Pancreas (tissue), 10 donors: ENCODE measurements around the gene FBN3. TPM values are rescaled to one million over a fixed set of nuclear protein-coding genes. Genes with fewer than 3 reads are reported as not detected.

Experiments
- ATAC-seq, 4 donors: fragments of 200-7000 bp; cut with Tn5 transposase; one replicate each; pipeline versions ENCODE4 v1.8.0 to v1.9.1; 2020; ENCODE audit warnings: mild to moderate bottlenecking in 4 of 4, moderate library complexity in 4 of 4
- DNase-seq, 6 donors: peaks; one replicate each; pipeline ENCODE4 v3.0.0-alpha.2; 2020
- FAIRE-seq: peaks from 2 replicates; lab custom pipeline; 2012; peaks lifted over from hg19 to GRCh38; lab: Jason Lieb, UNC
- H3K27ac ChIP-seq, 4 donors: fragments of 200-600 bp; sonication (generic); 1 replicate in 3 of 4; 2 replicates in 1 of 4; pipeline versions ENCODE4 v1.5.0 to v1.8.0; 2020
- H3K27me3 ChIP-seq, 4 donors: fragments of 200-600 bp; one replicate each; pipeline ENCODE4 v1.8.0; 2021
- H3K36me3 ChIP-seq, 3 donors: fragments of 200-600 bp; sonication (generic) in 1 of 3; one replicate each; pipeline versions ENCODE4 v1.5.0 to v1.8.0; 2020 to 2021
- H3K4me1 ChIP-seq, 3 donors: fragments of 200-600 bp; one replicate each; pipeline ENCODE4 v1.8.0; 2021
- H3K4me3 ChIP-seq, 4 donors: fragments of 200-600 bp; sonication (generic) in 2 of 4; one replicate each; pipeline versions ENCODE4 v1.5.0 to v1.8.0; 2020 to 2021
- H3K9me3 ChIP-seq, 4 donors: fragments of 200-600 bp; one replicate each; pipeline ENCODE4 v1.8.0; 2021
- CTCF ChIP-seq, 4 donors: fragments of 200-600 bp; sonication (generic) in 3 of 4; IDR thresholded peaks; one replicate each; pipeline versions ENCODE4 v1.5.0 to v1.8.0; 2021; ENCODE audit warnings: antibody characterized with exemption in 4 of 4
- whole genome bisulfite sequencing, 2 donors: extraction: QIAGEN DNeasy Blood & Tissue Kit; methylation state at CpG; one replicate each; pipeline ENCODE4 v1.1.7; 2013; 5-methylcytosine and 5-hydroxymethylcytosine counted together
- intact Hi-C, 3 donors: fragments of 100-400 bp; cut with DNase I; formaldehyde crosslinking; loops; one replicate each; pipeline versions ENCODE4 v1.11.1 to v1.14.2; 2022
- polyA plus RNA-seq, 2 donors: library from polyadenylated mRNA; stranded (reverse); fragments of 200-250 nt; gene quantifications; one replicate each; pipeline ENCODE4 v1.2.3, GENCODE V29; 2013
- total RNA-seq, 6 donors: library from RNA; stranded (reverse); fragmentation: NEBNext Ultra II Directional in 4 of 6; extraction: Animal tissue kit (Norgen Biotek cat#: 25700) in 4 of 6; gene quantifications; one replicate each; pipeline versions ENCODE4 v1.2.1 to v1.2.4, GENCODE V29; 2021 to 2023
- donor health status: healthy with polysubstance abuse.
- donor health status: DM: no; HTN: no; CAD: no; lungs with moderate emphysema.
- donor health status: DM: no; HTN: no; CAD: no.
- donor health status: control.
- donor health status: control.
- donor health status: Bipolar disorder and iron deficiency.
- donor health status: DM: yes; HTN: yes; CAD: no.
- donor health status: DM: no; HTN: no; CAD: no.
- donor health status: DM: no; HTN: no; CAD: no.
- donor health status: DM: yes; HTN: yes; CAD: no.

FBN3 gene
- total and polyA plus RNA-seq, 8 donors, result under 0.01 to 0.20 (median 0.03) TPM; not detected in 2

DNA sequence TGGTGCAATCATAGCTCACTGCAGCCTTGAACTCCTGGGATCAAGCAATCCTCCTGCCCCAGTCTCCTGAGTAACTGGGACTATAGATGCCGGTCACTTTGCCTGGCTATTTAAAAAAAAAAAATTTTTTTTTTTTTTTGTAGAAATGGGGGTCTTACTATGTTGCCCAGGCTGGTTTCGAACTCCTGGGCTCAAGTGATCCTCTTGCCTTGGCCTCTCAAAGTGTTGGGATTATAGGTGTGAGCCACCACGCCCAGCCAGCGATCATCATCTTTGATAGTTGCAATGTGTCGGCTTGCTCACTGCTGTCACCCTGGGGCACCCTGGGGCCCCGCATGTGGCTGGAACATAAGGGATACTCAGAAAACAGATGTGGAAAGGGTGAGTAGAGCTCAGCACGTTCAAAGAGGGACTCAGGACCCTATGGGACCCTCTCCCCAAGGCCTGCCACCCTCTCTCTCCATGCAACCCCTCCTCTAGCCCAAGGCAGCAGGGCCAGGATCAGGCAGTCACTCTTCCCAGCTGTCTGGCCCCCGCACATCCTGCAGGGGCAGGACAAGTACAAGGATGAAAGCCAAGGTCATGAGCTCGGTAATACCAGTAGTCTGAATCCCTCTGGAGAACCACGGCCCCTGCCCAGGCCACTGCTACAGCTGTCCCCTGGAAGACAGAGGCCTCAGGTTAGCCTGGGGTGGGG, 103.4 kb downstream of the FBN3 start:
- intact Hi-C loops, result no loop called here

DNA sequence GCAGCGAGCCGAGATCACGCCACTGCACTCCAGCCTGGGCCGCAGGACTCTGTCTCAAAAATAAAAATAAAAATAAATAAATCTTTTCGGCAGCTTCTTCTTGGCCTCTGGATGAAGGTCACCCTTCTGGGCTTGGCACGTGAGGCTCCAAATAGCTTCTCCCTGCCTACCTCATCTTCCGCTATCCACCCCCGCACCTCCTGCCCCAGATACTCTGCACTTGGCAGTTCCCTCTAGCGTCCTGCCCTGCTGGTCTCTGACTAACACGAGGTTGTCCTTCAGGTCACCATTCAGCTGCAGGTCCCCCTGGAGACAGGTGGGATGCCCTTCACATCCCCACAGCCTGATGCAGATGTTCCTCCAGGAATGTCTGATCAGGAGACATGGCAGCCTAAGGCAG, 105.4 kb downstream of the FBN3 start:
- DNase-seq, result no peak
- Histone ChIP-seq H3K4me3 (no peak overlapping the region), H3K4me1 (no peaks in the 10 kb centered on the region), H3K27ac (no peak overlapping the region), H3K36me3 (no peaks in the 10 kb centered on the region), H3K27me3 (no peaks in the 10 kb centered on the region), H3K9me3 (no peaks in the 10 kb centered on the region)
- intact Hi-C loops, result no loop called here
- no peak for FAIRE-seq
- no peak for ATAC-seq
- no peak for TF ChIP-seq CTCF (IDR thresholded peaks at IDR 0.05)
- WGBS, 2 donors, result 74 to 83% methylated on average over 10 of the region's 10 CpGs

More for the DNA sequence above, 103.4 kb downstream of the FBN3 start:
- Histone ChIP-seq H3K4me1 (no peaks in the 10 kb centered on the region), H3K36me3 (no peaks in the 10 kb centered on the region), H3K27me3 (no peaks in the 10 kb centered on the region), H3K27ac (no peak overlapping the region), H3K9me3 (no peaks in the 10 kb centered on the region), H3K4me3 (no peak overlapping the region)
- 57 to 68% methylated on average over 10 of the region's 10 CpGs for WGBS, 2 donors
- DNase-seq (no peak), ATAC-seq (no peak), FAIRE-seq (no peak)
- no peak for TF ChIP-seq CTCF (IDR thresholded peaks at IDR 0.05)

- Histone ChIP-seq H3K4me1 (no peaks in the 10 kb centered on the region), H3K4me3 (no peak overlapping the region), H3K27ac (no peak overlapping the region), H3K36me3 (no peaks in the 10 kb centered on the region), H3K27me3 (no peaks in the 10 kb centered on the region), H3K9me3 (no peaks in the 10 kb centered on the region)
- DNase-seq, result no peak
- TF ChIP-seq CTCF (IDR thresholded peaks at IDR 0.05), result no peak
- no peak for ATAC-seq
- 84 to 90% methylated on average over 9 of the region's 9 CpGs for WGBS, 2 donors
- intact Hi-C loops, result no loop called here
- no peak for FAIRE-seq
Measured at GRCh38 chr19:8042900-8043299, 106.5 kb downstream of the FBN3 start.

DNA sequence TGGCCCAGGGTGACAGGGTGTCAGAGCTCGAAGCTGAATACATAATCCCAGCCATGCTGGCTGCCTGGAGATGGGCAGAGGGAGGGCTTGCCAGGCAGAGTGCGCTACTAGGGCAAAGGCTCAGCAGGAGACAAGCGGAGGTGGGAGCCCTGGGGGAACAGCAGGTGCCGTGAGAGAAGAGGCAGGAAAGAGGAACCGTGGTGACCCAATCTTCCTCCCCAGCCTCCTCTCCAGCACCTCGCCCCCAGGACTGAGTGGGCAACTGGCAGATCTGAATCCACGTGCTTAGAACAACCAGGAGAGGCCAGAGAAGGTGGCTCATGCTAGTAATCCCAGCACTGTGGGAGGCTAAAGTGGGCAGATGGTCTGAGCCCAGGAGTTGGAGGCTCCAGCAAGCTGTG, 107.9 kb downstream of the FBN3 start:
- Histone ChIP-seq H3K27ac (no peak overlapping the region), H3K36me3 (no peaks in the 10 kb centered on the region), H3K4me3 (no peak overlapping the region), H3K4me1 (no peaks in the 10 kb centered on the region), H3K9me3 (no peaks in the 10 kb centered on the region), H3K27me3 (no peaks in the 10 kb centered on the region)
- no peak for DNase-seq
- intact Hi-C loops, result no loop called here
- no peak for ATAC-seq
- TF ChIP-seq CTCF (IDR thresholded peaks at IDR 0.05), result no peak
- 69 to 74% methylated on average over 7 of the region's 7 CpGs for WGBS, 2 donors
- FAIRE-seq, result no peak

- ATAC-seq, result no peak
- Histone ChIP-seq H3K9me3 (no peaks in the 10 kb centered on the region), H3K36me3 (no peaks in the 10 kb centered on the region), H3K4me3 (no peak overlapping the region), H3K27me3 (no peaks in the 10 kb centered on the region), H3K27ac (no peak overlapping the region), H3K4me1 (no peaks in the 10 kb centered on the region)
- intact Hi-C loops, result no loop called here
- no peak for FAIRE-seq
- DNase-seq, result no peak
- WGBS, 2 donors, result 98 to 99% methylated on average over 3 of the region's 3 CpGs
- TF ChIP-seq CTCF (IDR thresholded peaks at IDR 0.05), result no peak
Measured at GRCh38 chr19:8039231-8039630, 110.2 kb downstream of the FBN3 start.
